Neural progenitor cell (in vitro differentiated cells): ENCODE measurements around the gene CCDC71. TPM values are rescaled to one million over a fixed set of nuclear protein-coding genes. Genes with fewer than 3 reads are reported as not detected.

Experiments used
- DNase-seq: peaks from one replicate; pipeline ENCODE4 v3.0.0-alpha.2; 2016; ENCODE audit warnings: low spot score
- H2AFZ ChIP-seq: fragments of 200-600 bp; sonication (generic); replicated peaks from 2 replicates; pipeline ENCODE4 v1.6.1; 2016; ENCODE audit warnings: antibody characterized with exemption
- H3F3A ChIP-seq: fragments of 200-600 bp; sonication (generic); 2 replicates; pipeline ENCODE4 v1.6.1; 2016; ENCODE audit warnings: antibody characterized with exemption, low read depth
- H3K27ac ChIP-seq: fragments of 200-600 bp; sonication (generic); 2 replicates; pipeline ENCODE4 v1.5.1; 2016; ENCODE audit warnings: mild to moderate bottlenecking
- H3K27me3 ChIP-seq: fragments of 200-600 bp; sonication (generic); 2 replicates; pipeline ENCODE4 v1.6.1; 2016; ENCODE audit warnings: mild to moderate bottlenecking, moderate library complexity
- H3K36me3 ChIP-seq: fragments of 200-600 bp; sonication (generic); 2 replicates; pipeline ENCODE4 v1.5.1; 2016
- H3K4me1 ChIP-seq: fragments of 200-600 bp; sonication (generic); 2 replicates; pipeline ENCODE4 v1.6.1; 2016; ENCODE audit warnings: mixed run types
- H3K4me2 ChIP-seq: fragments of 200-600 bp; sonication (generic); 2 replicates; pipeline ENCODE4 v1.6.1; 2016
- H3K4me3 ChIP-seq: fragments of 200-600 bp; sonication (generic); 2 replicates; pipeline ENCODE4 v1.5.1; 2016
- H3K79me2 ChIP-seq: fragments of 200-600 bp; sonication (generic); 2 replicates; pipeline ENCODE4 v1.6.1; 2016; ENCODE audit warnings: low read depth
- H3K9ac ChIP-seq: fragments of 200-600 bp; sonication (generic); 2 replicates; pipeline ENCODE4 v1.6.1; 2016
- H3K9me3 ChIP-seq: fragments of 200-600 bp; sonication (generic); 2 replicates; pipeline ENCODE4 v1.5.1; 2016; ENCODE audit warnings: low read depth
- H4K20me1 ChIP-seq: fragments of 200-600 bp; sonication (generic); 2 replicates; pipeline ENCODE4 v1.6.1; 2016; ENCODE audit warnings: low read depth
- H3K27ac Mint-ChIP-seq: 3 replicates; pipeline ENCODE4 v1.8.0; 2021; ENCODE audit warnings: mixed read lengths
- H3K27me3 Mint-ChIP-seq: 2 replicates; pipeline ENCODE4 v1.8.0; 2022; ENCODE audit warnings: low read depth, mild to moderate bottlenecking, inconsistent platforms, moderate library complexity, mixed read lengths; ENCODE audit not compliant: insufficient read depth
- H3K36me3 Mint-ChIP-seq: 3 replicates; pipeline ENCODE4 v1.8.0; 2021; ENCODE audit warnings: mixed read lengths
- H3K4me1 Mint-ChIP-seq: 3 replicates; pipeline ENCODE4 v1.8.0; 2021; ENCODE audit warnings: mixed read lengths
- H3K4me3 Mint-ChIP-seq: 3 replicates; pipeline ENCODE4 v1.8.0; 2021; ENCODE audit warnings: mild to moderate bottlenecking, moderate library complexity, mixed read lengths
- H3K9me3 Mint-ChIP-seq: 3 replicates; pipeline ENCODE4 v1.8.0; 2020; ENCODE audit warnings: mixed read lengths
- EZH2 ChIP-seq: fragments of 200-600 bp; sonication (generic); IDR thresholded peaks from 2 replicates; pipeline ENCODE4 v1.6.1; 2017; ENCODE audit warnings: antibody characterized with exemption, mild to moderate bottlenecking, moderate library complexity
- EZH2phosphoT487 ChIP-seq: fragments of 200-600 bp; sonication (generic); IDR thresholded peaks from 2 replicates; pipeline ENCODE4 v1.6.1; 2017; ENCODE audit warnings: antibody characterized with exemption
- total RNA-seq: library from RNA; depleted of rRNA; stranded (reverse); fragments of >200 nt; gene quantifications from 2 replicates; pipeline ENCODE4 v1.2.3, GENCODE V29; 2015; ENCODE audit warnings: low replicate concordance
- TF ChIP-seq, protein P1 (sequence below): fragments of 200-600 bp; sonication (generic); IDR thresholded peaks from 2 replicates; pipeline ENCODE4 v1.5.1; 2017; ENCODE audit warnings: antibody characterized with exemption, mild to moderate bottlenecking

Gene CCDC71
- total RNA-seq, 1 donor from 2014 or later = 18.8 TPM

GRCh38 chr3:49182682-49183081 is 16.6 kb upstream of the CCDC71 start:
- no peak for DNase-seq
- H3K4me3 Mint-ChIP-seq = no peak overlapping the region
- Histone ChIP-seq H4K20me1 (no peaks in the 10 kb centered on the region), H3K79me2 (no peaks in the 10 kb centered on the region), H2AFZ (no peak overlapping the region), H3K9ac (no peak overlapping the region), H3K27me3 (no peaks in the 10 kb centered on the region), H3K36me3 (no peaks in the 10 kb centered on the region), H3K9me3 (no peaks in the 10 kb centered on the region), H3K4me3 (no peak overlapping the region), H3F3A (no peaks in the 10 kb centered on the region), H3K4me1 (no peaks in the 10 kb centered on the region), H3K4me2 (no peak overlapping the region), H3K27ac (no peak overlapping the region)
- no peak overlapping the region for H3K27ac Mint-ChIP-seq
- no peaks in the 10 kb centered on the region for H3K9me3 Mint-ChIP-seq
- H3K27me3 Mint-ChIP-seq = peaks cover 6% of the 10 kb centered on the region
- H3K36me3 Mint-ChIP-seq = peaks cover 19% of the 10 kb centered on the region
- no peak for TF ChIP-seq EZH2
- TF ChIP-seq, protein P1, sequence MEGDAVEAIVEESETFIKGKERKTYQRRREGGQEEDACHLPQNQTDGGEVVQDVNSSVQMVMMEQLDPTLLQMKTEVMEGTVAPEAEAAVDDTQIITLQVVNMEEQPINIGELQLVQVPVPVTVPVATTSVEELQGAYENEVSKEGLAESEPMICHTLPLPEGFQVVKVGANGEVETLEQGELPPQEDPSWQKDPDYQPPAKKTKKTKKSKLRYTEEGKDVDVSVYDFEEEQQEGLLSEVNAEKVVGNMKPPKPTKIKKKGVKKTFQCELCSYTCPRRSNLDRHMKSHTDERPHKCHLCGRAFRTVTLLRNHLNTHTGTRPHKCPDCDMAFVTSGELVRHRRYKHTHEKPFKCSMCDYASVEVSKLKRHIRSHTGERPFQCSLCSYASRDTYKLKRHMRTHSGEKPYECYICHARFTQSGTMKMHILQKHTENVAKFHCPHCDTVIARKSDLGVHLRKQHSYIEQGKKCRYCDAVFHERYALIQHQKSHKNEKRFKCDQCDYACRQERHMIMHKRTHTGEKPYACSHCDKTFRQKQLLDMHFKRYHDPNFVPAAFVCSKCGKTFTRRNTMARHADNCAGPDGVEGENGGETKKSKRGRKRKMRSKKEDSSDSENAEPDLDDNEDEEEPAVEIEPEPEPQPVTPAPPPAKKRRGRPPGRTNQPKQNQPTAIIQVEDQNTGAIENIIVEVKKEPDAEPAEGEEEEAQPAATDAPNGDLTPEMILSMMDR = no peak
- no peak for TF ChIP-seq EZH2phosphoT487
- H3K4me1 Mint-ChIP-seq = peaks cover 22% of the 10 kb centered on the region

DNA sequence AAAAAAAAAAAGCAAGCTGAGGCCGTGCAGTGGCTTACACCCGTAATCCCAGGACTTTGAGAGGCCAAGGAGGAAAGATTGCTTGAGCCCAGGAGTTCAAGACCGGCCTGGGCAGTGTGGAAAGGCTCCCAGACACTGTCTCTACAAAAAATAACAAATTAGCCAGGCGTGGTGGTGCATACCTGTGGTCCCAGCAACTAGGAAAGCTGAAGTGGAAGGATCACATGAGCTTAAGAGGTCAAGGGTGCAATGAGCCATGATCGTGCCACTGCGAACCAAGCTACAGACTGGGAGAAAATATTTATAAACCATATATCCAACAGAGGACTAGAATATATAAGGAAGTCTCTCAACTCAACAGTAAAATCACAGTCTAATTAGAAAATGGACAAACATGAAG is 15.2 kb upstream of the CCDC71 start:
- Histone ChIP-seq H2AFZ (no peak overlapping the region), H3K27ac (no peak overlapping the region), H3F3A (no peaks in the 10 kb centered on the region), H3K4me3 (no peak overlapping the region), H3K27me3 (no peaks in the 10 kb centered on the region), H3K9ac (no peak overlapping the region), H3K4me2 (no peak overlapping the region), H3K4me1 (no peaks in the 10 kb centered on the region), H3K79me2 (no peaks in the 10 kb centered on the region), H3K36me3 (no peaks in the 10 kb centered on the region), H3K9me3 (no peaks in the 10 kb centered on the region), H4K20me1 (no peaks in the 10 kb centered on the region)
- Mint-ChIP-seq H3K4me3 (peak overlapping the region; percentile 13), H3K27ac (peak overlapping the region; percentile 31), H3K4me1 (peaks cover 27% of the 10 kb centered on the region), H3K9me3 (no peaks in the 10 kb centered on the region), H3K27me3 (peaks cover 3% of the 10 kb centered on the region), H3K36me3 (peaks cover 25% of the 10 kb centered on the region)
- DNase-seq = no peak
- TF ChIP-seq EZH2phosphoT487 (no peak), EZH2 (no peak)
- TF ChIP-seq, protein P1 = no peak

GRCh38 chr3:49180116-49180515 is 14.0 kb upstream of the CCDC71 start:
- Mint-ChIP-seq H3K27me3 (peaks cover 3% of the 10 kb centered on the region), H3K4me1 (peaks cover 36% of the 10 kb centered on the region), H3K4me3 (no peak overlapping the region), H3K36me3 (peaks cover 31% of the 10 kb centered on the region), H3K27ac (peak overlapping the region; percentile 76), H3K9me3 (no peaks in the 10 kb centered on the region)
- Histone ChIP-seq H3F3A (no peaks in the 10 kb centered on the region), H3K36me3 (no peaks in the 10 kb centered on the region), H3K4me1 (no peaks in the 10 kb centered on the region), H4K20me1 (no peaks in the 10 kb centered on the region), H3K27ac (no peak overlapping the region), H2AFZ (no peak overlapping the region), H3K27me3 (no peaks in the 10 kb centered on the region), H3K9ac (no peak overlapping the region), H3K9me3 (no peaks in the 10 kb centered on the region), H3K4me2 (no peak overlapping the region), H3K4me3 (no peak overlapping the region), H3K79me2 (peaks cover 2% of the 10 kb centered on the region)
- no peak for DNase-seq
- TF ChIP-seq, protein P1 = no peak
- no peak for TF ChIP-seq EZH2phosphoT487
- TF ChIP-seq EZH2 = no peak
